Stimulated activated CD8-positive, alpha-beta memory T cell treated with anti-CD3 and anti-CD28 coated beads, Interleukin-12 subunit alpha, Interleukin-12 subunit beta, amount 100 ng/mL, for 4 hours (primary cell): ENCODE measurements around the gene CCDC93.
"Not testable (repeated sequence)": the region's sequence is repeated elsewhere in the genome, so short reads cannot be mapped to it uniquely, and the experiment has no call there.

Experiments
- DNase-seq: peaks from one replicate; pipeline ENCODE4 v3.0.0-alpha.2; 2020; ENCODE audit warnings: low read depth

Gene CCDC93

DNA sequence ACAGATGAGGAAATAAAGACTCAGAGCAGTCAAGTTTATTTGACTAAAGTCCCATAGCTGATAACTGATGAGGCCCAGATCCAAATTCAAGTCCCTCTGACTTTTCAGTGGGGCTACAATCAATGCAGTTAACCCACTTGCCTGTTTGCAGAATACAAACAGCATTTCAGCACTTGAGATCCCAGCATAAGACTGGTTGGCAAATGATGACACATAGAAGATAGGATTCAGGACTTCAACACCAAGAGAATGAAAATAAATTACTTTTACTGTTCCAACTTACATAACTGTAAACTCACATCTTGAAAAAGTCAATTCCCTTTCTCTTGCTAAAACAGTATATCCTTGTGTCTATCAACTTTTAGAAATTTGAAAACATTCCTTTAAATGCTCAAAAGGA lies 61.2 kb downstream of the CCDC93 start:
- DNase-seq = no peak

DNA sequence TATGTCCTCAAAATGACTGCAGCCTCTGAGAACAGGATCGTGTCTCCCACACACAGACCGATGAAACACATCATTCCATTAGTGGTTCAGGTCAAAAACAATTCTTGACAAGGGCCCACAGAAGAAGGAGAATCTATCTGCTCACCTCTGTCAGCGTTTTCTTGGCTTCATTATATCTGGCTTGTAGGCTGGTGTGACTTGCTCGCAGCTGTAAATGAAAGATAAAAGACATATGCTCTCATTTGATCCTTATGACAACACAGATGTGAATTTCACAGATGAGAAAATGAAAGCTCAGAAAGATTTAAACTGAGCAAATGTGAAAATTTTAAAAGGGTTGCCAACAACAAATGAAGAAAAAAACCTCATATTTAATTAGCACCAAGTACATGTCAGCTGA lies 61.6 kb downstream of the CCDC93 start:
- no peak for DNase-seq

DNA sequence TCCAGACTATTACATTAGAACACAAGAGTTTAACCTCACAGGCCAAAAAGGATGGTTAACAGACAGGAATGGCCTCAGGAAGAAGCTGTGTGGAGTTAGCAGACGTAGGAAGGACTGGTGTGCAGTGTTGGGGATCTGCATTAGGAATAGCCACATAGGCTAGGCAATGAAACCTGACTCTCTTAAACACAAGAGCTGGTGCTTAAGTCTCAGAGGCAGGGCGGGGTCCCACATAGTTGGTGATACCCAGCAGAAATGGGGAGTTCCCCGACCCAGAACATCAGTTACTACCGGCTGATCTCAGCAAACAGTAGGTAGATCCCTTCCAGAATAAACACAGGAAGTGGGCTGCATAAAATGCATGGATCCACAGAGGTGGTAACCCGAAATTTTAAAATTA lies 64.1 kb downstream of the CCDC93 start:
- no peak for DNase-seq

DNA sequence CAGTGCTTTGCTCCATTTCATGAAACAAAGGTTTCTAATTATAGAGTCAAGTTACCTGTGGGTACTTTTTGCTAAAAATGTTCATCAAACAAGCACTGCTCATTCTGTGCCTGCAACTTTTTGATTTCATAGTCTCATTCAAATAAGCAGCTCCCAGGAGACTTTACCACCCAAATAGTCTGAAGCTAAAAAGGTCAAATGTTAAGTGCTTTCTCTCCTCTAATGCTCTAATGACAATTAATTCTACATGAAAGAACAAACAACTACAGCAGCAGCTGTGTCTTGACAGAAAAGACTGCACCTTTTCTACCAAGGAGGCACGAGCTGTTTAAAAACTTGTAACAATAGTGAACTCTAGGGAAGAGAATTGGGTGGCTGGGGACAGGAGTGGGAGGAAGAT lies 65.3 kb downstream of the CCDC93 start:
- DNase-seq = no peak

DNA sequence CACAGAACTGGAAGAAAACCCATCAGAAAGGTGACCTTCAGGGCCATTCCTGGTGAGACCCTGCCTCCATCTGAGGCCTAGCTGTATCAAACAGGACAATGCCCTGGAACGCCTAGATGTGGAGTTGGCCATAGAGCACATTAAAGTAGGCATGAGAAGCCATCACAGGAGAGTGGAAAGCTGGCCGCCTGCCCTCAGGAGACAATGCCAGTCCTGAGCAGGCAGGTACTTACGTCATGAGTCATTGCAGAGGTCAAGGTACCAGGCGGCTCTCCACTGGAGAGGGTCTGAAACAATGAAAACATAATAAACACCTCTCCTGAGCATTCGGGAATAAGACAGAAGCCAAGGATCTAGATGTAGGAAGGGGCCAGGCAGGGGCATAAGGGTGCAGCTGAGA lies 68.6 kb downstream of the CCDC93 start:
- DNase-seq = no peak

DNA sequence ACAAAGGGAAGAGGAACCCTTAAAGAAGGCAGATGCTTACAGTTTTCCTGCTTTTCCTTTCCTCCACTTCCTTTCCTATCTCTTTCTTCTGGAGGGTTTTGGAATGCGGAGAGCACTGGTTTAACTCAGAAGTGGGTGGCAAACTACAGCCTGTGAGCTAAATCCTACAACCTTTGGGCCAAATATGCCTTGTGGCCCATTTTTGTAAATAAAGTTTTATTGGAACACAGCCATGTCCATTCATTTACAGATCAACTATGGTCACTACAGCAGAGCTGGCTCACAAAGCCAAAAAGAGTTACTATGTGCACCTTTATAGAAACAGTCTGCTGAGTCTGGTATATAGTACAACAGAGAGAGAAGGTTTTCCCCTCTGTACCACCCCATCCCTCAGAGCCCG lies 69.1 kb downstream of the CCDC93 start:
- no peak for DNase-seq

DNA sequence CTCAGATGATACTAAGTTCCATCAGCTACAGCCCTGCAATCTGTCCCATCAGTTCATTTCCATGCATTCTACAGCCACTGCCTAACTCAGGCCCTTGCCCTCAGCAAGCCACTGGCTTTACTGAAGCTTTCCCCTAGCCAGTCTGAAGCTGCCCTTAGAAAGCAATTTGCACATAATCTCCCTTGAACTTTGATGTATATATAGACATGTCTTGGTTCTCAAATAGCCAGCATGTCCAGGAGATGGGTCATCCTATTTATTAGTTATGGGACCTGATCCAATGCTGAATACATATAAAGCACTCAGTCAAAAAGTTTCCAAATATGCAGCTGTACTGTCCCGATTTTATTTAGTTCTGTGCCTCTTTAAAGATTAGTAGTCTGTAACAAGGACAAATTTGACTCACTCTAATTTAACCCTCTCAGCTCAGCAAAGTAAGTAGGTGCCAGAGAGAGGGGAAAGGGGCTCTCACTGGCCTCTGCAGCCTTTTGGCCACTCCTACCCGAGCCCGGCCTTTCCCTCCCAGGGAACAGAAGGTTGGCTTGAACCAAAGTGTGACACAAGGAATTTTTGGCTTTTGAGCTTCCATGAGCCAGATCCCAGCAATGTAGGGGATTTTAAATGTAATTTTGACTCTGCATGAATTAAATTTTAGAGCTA lies 70.7 kb downstream of the CCDC93 start:
- no peak for DNase-seq

DNA sequence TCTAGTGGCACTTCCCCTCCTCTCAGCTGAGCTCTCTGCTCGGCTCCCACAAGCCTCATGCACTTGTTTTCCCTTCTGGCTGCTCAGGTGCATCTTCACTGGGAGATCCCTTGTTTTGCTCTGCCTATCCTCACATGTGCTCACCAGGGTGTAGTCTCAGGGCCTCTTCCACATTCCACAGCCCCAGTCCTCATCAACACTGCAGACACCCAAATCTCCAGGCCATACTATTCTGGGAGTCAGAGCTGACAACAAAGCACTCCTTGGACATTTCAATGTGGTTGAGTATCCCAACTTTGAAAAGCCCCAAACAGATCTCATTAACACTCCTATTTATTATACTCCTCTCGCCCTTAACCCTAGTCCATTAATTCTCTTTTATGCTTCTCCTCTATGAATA lies 71.3 kb downstream of the CCDC93 start:
- no peak for DNase-seq

DNA sequence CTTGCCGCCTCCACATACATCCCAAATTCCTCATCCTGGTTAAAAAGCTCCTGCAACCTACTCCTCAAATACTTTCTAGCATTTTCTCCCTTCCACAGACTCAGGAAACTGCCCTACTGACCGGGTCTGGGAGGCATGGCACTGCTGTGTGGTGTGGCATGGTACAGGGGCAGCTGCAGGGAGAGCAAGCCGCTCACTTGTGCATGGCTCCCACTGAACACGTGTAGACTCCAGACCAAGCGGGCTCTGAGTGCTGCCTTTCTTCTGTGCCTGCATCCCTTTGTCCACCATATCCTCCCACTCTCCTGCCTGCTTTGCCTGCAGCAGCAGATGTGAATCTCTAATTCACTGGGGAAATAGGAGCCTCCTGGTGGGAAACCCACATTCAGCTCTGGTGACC lies 72.2 kb downstream of the CCDC93 start:
- no peak for DNase-seq

DNA sequence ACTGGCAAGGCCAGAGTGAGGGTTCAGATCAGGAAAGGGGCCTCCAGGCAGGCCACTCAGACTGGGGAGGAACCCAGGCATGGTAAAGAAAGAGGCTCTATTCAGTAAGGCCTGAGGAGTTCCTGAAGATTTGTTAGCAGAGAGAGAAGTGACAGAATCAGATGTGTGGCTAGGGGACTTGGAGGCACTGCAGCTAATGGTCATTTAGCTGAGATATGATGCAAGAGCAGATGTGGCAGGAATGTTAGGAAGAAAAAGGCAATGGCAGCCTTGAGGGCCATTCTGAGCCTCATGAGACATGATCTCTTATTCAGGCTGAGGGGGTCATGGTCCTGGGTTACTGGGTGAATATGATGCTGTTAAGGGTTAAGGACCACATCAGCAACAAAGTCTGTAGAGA lies 73.4 kb downstream of the CCDC93 start:
- DNase-seq = no peak

DNA sequence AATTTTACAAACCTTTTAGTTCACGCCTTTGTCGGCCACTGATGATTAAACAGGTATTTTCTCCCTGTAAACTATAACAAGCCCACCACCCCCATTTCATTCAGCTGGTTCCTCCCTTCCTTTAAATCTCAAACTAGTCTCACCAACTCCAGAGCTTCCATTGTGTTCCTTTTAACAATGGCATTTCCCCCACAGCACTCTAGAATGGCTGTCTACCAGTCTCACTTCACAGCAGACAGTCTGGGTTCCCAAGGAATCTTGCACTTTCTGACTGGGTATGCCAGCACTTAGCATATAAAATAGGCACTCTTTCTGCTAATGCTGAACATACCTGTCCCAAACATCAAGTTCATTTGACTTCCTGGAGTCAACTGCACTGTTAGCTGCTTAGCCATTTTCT lies 75.3 kb downstream of the CCDC93 start:
- DNase-seq = no peak

DNA sequence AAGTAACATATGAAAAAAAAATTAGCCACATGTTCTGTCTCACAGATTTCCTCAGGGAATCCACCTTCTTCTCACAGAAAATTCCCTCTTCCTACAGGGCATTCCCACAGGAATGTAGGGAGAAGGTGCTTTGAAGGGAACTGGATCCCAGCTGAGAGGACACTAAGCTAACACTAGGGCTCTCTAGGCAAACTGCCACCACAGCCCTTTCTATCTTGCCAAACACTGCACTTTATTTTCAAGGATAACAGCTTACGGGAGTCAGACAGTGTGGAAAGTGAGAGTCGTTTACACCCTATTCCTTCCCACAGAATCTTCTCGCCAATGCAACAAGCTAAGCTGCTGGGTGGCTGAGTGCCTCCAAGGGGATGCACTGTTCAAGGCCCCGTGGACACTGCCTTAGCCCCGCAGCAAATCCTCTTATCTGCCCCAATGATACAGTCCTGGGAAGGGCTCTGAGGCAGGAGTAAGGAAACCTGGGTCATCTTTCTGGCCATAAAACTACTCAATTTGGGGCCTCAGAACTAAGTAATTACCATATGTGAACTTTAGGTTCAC lies 76.9 kb downstream of the CCDC93 start:
- no peak for DNase-seq

DNA sequence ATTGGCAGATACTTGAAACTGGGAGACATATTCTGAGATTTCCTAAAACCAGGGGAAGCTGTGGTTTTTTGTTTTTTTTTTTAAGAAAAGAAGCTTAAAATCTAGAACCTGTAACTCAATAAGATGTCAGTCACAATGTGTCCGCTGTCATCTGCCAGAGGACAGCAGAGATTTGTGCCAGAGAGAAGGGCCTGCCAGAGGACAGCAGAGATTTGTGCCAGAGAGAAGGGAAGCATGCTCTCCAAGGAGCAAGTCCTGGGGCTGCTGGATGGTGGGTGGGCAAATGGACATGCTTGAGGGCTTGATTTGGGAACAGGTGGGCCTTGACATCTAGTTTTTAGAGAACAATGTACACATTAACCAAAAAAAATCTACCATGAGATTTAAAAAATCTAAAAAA lies 77.9 kb downstream of the CCDC93 start:
- no peak for DNase-seq

DNA sequence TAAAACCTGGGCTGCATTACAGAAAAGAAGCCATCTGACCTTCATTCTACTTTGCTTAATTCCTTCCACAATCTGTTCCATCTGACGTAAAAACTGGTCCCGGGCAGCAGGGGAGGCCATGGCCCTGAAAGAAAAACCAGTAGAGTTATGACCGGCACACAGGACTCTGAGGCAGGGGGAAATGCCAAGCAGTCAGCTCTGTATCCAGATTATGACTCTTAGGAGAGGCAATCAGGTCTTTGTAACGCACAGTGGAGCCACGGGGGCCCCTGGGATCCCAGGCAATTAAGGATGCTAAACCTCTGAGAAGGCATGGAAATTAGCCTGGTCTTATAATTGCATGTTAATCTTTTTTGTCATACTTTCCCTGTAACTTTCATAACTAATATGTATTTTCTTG lies 78.4 kb downstream of the CCDC93 start:
- DNase-seq = no peak

DNA sequence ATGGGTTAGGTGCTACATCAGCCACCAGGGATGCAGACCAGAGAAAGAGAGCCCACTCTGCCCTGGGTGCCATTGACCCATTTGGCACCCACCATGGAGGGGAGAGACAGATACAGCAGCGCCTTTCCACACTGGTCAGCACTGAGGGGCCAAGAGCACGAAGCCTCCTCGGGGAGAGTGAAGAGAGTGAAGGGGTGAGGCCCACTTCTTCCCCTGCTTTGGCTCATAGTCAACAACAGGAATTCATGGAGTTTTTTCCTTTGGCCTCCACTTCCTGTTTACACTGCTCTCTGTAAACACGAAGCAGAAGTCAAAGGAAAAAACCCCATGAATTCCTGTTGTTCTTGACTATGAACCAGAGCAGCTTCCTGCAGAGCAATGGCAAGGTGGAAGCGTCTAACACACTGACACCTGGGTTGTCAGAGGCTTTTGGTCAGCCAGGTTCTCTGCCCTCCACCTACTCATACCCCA lies 80.0 kb downstream of the CCDC93 start:
- DNase-seq = no peak

DNA sequence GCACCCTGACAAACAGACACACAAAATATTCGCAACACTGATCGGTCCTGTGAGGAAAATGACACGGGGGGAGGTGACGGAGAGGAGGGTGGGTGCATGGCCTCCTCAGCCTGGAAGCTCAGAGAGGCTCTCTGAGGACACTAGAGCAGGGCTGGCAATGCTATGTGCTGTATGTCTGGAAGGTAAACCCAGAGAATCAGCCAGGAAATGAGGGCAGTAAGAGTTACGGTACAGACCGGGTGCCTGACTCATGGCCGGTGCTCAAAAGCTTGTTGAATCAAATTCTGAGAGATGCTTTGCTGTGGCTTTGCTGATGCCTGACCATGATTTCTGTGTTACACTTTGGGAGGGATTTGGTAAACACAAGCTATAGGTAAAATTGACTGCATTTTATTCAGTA lies 81.9 kb downstream of the CCDC93 start:
- DNase-seq = no peak

DNA sequence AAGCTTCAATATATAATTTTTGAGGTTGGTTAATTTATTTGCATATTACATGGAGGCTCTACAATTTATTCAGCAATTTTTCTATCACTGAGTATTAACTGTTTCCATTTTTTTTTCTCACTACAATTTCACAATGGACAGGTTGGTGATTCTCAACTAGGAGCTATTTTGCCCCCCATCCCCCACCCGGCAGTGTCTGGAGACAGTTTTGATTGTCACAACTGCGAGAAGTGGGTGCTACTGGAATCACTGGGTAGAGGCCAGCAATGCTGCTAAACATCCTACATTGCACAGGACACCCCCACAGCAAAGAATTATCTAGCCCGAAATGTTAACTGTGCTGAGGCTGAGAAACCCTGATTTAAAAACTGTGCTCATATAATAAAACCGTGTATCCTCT lies 82.6 kb downstream of the CCDC93 start:
- DNase-seq = no peak

DNA sequence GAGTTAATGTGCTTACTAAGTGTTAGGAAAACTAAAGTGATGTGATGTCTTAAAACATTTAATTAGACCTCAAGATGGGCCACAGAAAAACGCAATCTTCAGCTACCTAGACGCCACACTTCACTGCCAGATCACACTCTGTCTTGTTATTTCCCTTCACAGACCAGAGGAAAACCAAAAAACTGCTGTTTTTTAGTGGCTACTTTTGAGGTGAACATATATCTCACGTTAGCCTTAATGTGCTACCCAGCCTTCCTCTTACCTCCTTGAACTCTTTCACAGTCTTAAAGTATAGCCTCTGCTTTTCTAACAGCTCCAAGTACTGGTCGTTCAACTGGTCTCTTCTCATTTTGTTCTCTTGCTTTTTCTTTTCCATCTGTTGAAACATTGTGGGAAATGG lies 83.1 kb downstream of the CCDC93 start:
- no peak for DNase-seq

DNA sequence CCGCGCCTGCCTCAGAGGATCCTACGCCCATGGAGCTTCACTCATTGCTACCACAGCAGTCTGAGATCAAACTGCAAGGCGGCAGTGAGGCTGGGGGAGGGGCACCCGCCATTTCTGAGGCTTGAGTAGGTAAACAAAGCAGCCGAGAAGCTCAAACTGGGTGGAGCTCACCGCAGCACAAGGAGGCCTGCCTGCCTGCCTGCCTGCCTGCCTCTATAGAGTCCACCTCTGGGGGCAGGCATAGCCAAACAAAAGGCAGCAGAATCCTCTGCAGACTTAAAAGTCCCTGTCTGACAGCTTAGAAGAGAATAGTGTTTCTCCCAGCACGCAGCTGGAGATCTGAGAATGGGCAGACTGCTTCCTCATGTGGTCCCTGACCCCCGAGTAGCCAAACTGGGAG lies 90.4 kb downstream of the CCDC93 start:
- not testable (repeated sequence) for DNase-seq

DNA sequence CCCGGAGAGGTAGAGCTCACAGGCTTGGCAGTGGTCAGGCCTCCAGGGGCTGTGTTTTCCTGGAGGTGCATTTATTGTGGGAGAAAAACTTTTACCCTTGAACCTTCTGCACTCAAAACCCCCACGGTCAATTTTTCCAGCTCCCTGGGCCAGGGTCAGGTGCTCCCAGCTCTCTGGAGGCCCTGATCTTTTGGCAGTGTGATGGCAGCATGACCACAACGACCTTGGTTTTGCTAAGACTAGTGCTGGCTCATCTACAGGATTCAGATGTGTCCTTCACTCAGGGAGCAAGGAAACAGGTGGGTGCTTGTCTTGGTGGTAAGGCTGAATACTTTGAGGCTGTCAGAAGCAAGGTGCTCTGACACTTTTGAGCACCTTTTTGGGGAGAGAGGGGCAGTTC lies 92.3 kb downstream of the CCDC93 start:
- no peak for DNase-seq

DNA sequence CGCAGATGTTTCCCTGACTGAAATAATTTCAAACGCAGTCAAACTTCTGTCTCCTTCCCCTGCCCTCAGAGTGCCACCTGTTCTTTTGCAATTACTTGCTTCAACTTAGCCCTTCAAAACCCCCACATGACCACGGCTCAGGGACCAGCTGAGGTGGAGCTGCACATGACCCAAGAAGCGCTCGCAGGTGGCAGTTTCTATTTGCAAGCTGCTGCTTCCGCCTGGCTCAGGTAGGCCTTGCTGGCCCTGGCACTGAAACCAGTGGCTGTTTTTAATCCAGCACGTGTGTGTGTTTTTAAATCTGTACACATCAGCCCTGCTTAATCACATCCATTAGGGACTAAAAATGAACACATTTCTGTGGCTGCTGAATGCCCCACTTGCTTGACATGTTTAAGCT lies 95.3 kb downstream of the CCDC93 start:
- DNase-seq = no peak

DNA sequence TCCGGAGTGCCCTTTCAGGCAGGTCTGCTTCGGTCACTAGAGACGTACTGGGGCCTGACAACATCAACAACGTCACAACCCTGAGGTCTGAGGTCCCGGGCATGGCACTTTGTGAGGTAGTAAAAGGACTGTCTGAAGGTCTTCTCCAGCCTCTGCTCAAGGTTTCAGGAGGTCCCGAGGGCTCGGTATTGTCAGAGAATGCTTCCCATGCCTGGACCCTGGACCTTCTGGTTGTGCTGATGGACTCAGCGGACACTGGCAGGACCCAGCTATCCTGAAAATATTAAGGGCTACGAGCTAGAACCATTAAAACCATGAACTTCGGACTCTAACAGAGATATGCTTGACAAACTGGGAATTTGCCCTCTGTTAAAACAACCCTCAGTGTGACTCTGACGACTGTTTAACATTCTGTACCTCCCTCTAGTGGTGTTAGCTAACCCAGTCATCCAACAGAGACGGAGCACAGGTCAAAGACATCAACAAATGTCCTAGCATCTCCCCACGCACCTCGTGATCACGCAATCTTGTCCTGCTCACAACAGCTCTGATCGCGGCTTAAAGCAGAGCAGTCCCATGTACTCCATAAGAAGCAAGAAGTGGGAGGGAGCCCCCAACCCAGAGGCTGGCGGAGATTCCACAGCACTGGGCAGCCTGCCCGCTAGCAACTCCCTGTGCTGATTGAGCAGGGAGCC lies 96.5 kb downstream of the CCDC93 start:
- no peak for DNase-seq

DNA sequence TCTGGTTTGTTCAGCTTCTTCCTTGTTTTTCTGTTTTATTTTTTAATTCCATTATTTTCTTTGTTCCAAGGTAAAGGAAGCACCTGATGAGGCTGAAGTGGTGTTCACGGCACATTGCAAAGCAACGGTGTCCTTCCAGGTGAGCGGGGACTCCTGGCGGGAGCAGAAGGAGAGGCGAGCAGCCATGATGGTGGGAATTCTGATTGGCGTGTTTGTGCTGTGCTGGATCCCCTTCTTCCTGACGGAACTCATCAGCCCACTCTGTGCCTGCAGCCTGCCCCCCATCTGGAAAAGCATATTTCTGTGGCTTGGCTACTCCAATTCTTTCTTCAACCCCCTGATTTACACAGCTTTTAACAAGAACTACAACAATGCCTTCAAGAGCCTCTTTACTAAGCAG lies 110.9 kb downstream of the CCDC93 start:
- no peak for DNase-seq

DNA sequence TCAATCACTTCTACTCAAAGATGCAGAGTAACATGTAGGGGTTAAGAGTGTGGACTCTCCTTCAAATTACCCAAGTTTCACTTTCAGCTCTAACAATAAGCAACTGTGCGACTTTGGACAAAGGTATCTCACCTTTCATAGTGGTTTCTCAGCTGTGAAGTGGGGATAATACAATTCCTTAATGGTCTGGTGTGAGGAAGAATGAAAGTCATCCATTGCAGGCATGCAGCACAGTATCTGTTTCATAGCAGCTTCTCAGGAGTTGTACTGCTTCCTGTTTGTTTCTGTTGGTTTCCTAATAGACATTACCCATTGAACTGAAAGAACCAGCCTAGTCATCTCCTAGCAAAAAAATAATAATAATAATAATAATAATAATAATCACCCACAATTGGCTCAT lies 125.0 kb downstream of the CCDC93 start:
- no peak for DNase-seq
